Nephron (organoid): ENCODE measurements around the gene PRODH2.
A peak's percentile ranks its signal among the peaks of the same experiment; 100 is the strongest.

Experiments
- H3K27ac Mint-ChIP-seq, 3 experiments: 2 replicates each; pipeline ENCODE4 v1.8.0; 2020; ENCODE audit warnings: mixed read lengths in 3 of 3, mild to moderate bottlenecking in 2 of 3, moderate library complexity in 1 of 3
- H3K27me3 Mint-ChIP-seq: 2 replicates; pipeline ENCODE4 v1.8.0; 2021; ENCODE audit warnings: low read depth, mild to moderate bottlenecking, moderate library complexity, mixed read lengths
- H3K36me3 Mint-ChIP-seq: 2 replicates; pipeline ENCODE4 v1.8.0; 2020; ENCODE audit warnings: low read depth, mixed read lengths
- H3K4me1 Mint-ChIP-seq: 2 replicates; pipeline ENCODE4 v1.8.0; 2020; ENCODE audit warnings: mixed read lengths
- H3K4me3 Mint-ChIP-seq, 3 experiments: 2 replicates each; pipeline ENCODE4 v1.8.0; 2020; ENCODE audit warnings: mild to moderate bottlenecking in 3 of 3, mixed read lengths in 3 of 3, moderate library complexity in 2 of 3
- H3K9me3 Mint-ChIP-seq: 2 replicates; pipeline ENCODE4 v1.8.0; 2020; ENCODE audit warnings: mixed read lengths
- CTCF ChIP-seq, 3 experiments: fragments of 200-600 bp; sonication (generic); IDR thresholded peaks; one replicate each; pipeline ENCODE4 v1.5.0; 2021; ENCODE audit warnings: antibody characterized with exemption in 3 of 3; ENCODE audit not compliant: unreplicated experiment in 3 of 3

PRODH2 gene

GRCh38 chr19:35848919-35849505 lies 36.4 kb upstream of the PRODH2 start:
- Mint-ChIP-seq H3K9me3 (no peaks in the 10 kb centered on the region), H3K27ac (peak overlapping the region in 1 of 3 experiments; percentile 65), H3K36me3 (peaks cover 12% of the 10 kb centered on the region), H3K27me3 (peaks cover 59% of the 10 kb centered on the region), H3K4me3 (peak overlapping the region in 1 of 3 experiments; percentile 67), H3K4me1 (peaks cover 31% of the 10 kb centered on the region)
- no peak for TF ChIP-seq CTCF (IDR thresholded peaks at IDR 0.05; ENCODE audit: unreplicated experiment in 3 of 3)

GRCh38 chr19:35848486-35848885 lies 35.8 kb upstream of the PRODH2 start:
- Mint-ChIP-seq H3K36me3 (peaks cover 15% of the 10 kb centered on the region), H3K4me3 (peak overlapping the region in 2 of 3 experiments; percentile 65 to 67), H3K27ac (peak overlapping the region in 1 of 3 experiments; percentile 65), H3K27me3 (peaks cover 64% of the 10 kb centered on the region), H3K4me1 (peaks cover 31% of the 10 kb centered on the region), H3K9me3 (no peaks in the 10 kb centered on the region)
- TF ChIP-seq CTCF (IDR thresholded peaks at IDR 0.05; ENCODE audit: unreplicated experiment in 3 of 3) = no peak

GRCh38 chr19:35847911-35848310 lies 35.3 kb upstream of the PRODH2 start:
- Mint-ChIP-seq H3K36me3 (peaks cover 18% of the 10 kb centered on the region), H3K27ac (no peak overlapping the region), H3K27me3 (peaks cover 70% of the 10 kb centered on the region), H3K9me3 (no peaks in the 10 kb centered on the region), H3K4me3 (peak overlapping the region in 1 of 3 experiments; percentile 67), H3K4me1 (peaks cover 27% of the 10 kb centered on the region)
- no peak for TF ChIP-seq CTCF (IDR thresholded peaks at IDR 0.05; ENCODE audit: unreplicated experiment in 3 of 3)

- H3K36me3 Mint-ChIP-seq = peaks cover 19% of the 10 kb centered on the region
- peaks cover 20% of the 10 kb centered on the region for H3K4me1 Mint-ChIP-seq
- H3K4me3 Mint-ChIP-seq = peak overlapping the region; percentile 44 to 70 (median 65)
- H3K27me3 Mint-ChIP-seq = peaks cover 81% of the 10 kb centered on the region
- H3K9me3 Mint-ChIP-seq = peaks cover 8% of the 10 kb centered on the region
- peak overlapping the region in 1 of 3 experiments; percentile 19 for H3K27ac Mint-ChIP-seq
- TF ChIP-seq CTCF (IDR thresholded peaks at IDR 0.05; ENCODE audit: unreplicated experiment in 3 of 3) = no peak
Observed at GRCh38 chr19:35846038-35846668, 33.5 kb upstream of the PRODH2 start.

- Mint-ChIP-seq H3K4me3 (peak overlapping the region; percentile 66 to 67 (median 66)), H3K9me3 (peaks cover 8% of the 10 kb centered on the region), H3K36me3 (peaks cover 17% of the 10 kb centered on the region), H3K27me3 (peaks cover 82% of the 10 kb centered on the region), H3K27ac (peak overlapping the region in 1 of 3 experiments; percentile 21), H3K4me1 (peaks cover 20% of the 10 kb centered on the region)
- TF ChIP-seq CTCF (IDR thresholded peaks at IDR 0.05; ENCODE audit: unreplicated experiment in 3 of 3) = no peak
Observed at GRCh38 chr19:35845215-35846037, 32.8 kb upstream of the PRODH2 start.
